ENCODE data around the gene NCAM1. TPM values are rescaled to one million over a fixed set of nuclear protein-coding genes. Genes with fewer than 3 reads are reported as not detected.
A peak's percentile ranks its signal among the peaks of the same experiment; 100 is the strongest.

Gene NCAM1
- total RNA-seq, 1 donor from 2014 or later, result not detected

- intact Hi-C loops (cut with micrococcal nuclease), result no loop called here
Observed at GRCh38 chr11:112949781-112950575, 11.2 kb upstream of the NCAM1 start.

GRCh38 chr11:112958670-112959069 is 2.5 kb upstream of the NCAM1 start:
- Mint-ChIP-seq H3K36me3 (ENCODE audit: low read depth) (peaks cover 4% of the 10 kb centered on the region), H3K27ac (no peak overlapping the region), H3K9me3 (no peaks in the 10 kb centered on the region), H3K4me1 (ENCODE audit: low read depth) (peaks cover 19% of the 10 kb centered on the region), H3K4me3 (no peak overlapping the region), H3K27me3 (ENCODE audit: insufficient read depth) (peaks cover 52% of the 10 kb centered on the region)
- intact Hi-C loops (cut with micrococcal nuclease), result no loop called here
- DNase-seq (ENCODE audit: low spot score), result no peak

More at GRCh38 chr11:112949781-112950575, 11.2 kb upstream of the NCAM1 start:
- peaks cover 7% of the 10 kb centered on the region for H3K27me3 Mint-ChIP-seq (ENCODE audit: insufficient read depth)
- H3K36me3 Mint-ChIP-seq (ENCODE audit: low read depth), result no peaks in the 10 kb centered on the region
- H3K4me1 Mint-ChIP-seq (ENCODE audit: low read depth), result no peaks in the 10 kb centered on the region
- no peak for DNase-seq (ENCODE audit: low spot score)
- H3K9me3 Mint-ChIP-seq, result no peaks in the 10 kb centered on the region
- H3K27ac Mint-ChIP-seq, result no peak overlapping the region
- H3K4me3 Mint-ChIP-seq, result no peak overlapping the region

DNA sequence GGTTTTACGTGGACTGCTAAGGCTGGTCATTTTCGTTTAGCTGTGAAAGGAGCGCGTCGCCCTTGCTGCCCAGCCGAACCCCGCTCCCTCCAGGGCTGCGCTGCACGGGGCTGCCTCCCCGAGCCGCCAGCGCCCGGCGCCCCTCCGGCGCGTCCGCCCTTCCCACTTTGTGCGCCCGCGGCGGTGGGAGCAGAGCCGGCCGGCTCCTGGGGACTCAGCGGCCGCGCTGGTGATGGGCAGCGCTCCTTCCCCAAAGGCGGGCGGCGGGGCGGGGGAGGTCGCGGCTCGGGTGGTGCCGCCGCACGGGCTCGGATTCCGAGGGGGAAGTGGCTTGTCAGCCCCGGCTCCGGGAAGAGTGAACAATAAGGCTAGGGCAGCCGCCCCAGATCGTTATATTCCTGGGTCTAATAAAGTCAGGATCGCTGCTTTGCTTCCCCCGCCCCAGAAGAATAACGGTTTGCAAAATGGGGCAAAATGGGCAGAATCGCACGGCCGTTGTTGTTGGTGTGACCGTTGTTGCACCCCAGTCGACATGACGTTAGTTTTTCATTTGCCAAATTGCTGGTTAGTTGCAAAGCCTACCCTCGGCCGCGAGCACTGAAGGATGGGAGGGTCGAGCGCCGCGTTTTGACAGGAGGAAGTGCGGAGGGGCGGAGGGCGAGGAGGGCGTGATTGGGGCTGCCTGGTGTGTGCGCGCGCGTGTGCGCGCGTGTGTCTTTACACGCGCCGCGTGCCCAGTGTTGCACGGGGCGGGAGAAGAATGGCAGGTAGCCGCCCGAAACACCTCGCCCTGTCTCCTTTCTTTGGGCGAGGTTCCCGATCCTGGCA is 745 bp downstream of the NCAM1 start:
- intact Hi-C loops (cut with micrococcal nuclease), result loop anchor here (5.0 kb wide), 1 partner anchor 325 kb away; no protein-coding TSS in a partner anchor
- peaks cover 69% of the 10 kb centered on the region for H3K27me3 Mint-ChIP-seq (ENCODE audit: insufficient read depth)
- H3K9me3 Mint-ChIP-seq, result no peaks in the 10 kb centered on the region
- DNase-seq (ENCODE audit: low spot score), result no peak
- H3K36me3 Mint-ChIP-seq (ENCODE audit: low read depth), result peaks cover 4% of the 10 kb centered on the region
- peaks cover 19% of the 10 kb centered on the region for H3K4me1 Mint-ChIP-seq (ENCODE audit: low read depth)
- H3K4me3 Mint-ChIP-seq, result peak overlapping the region; percentile 82
- no peak overlapping the region for H3K27ac Mint-ChIP-seq

DNA sequence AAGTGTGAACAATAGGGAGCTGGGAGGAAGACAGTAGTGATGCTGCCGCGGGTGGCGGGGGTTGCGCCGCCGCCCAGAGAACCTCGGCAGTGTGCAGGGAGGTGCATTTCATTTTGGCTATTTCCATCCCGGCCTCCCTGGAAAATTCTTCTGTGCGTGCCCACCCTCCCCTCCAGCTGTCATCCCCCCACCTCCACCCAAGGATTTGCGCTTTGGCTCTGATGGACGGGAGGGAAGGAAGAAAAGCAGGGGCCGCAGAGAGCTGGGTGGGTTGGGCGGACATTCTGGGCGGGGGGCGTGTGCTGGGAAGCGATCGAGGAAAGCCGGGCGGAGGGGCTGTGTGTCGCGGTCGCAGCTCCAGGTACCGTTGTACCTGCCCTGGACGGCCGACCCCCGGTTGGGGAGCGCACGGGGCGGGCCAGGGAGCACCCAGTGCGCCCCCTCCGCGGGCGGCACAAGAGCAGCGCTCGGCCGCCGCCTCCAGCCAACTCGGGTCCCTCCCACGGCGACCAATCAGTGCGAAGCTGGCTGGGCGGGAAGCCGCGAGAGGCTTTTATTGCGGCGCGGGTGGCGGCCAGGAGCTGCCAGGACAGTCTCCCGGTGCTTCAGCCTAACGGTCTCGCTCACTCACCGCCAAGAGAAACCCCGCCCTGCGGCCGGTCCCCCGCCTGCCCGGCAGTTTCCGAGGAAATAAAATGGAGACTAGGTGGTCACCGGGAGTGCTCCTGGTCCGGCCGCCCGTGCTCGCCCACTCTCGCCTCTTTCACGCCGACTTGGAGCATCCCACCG is 1.6 kb downstream of the NCAM1 start:
- intact Hi-C loops (cut with micrococcal nuclease), result loop anchor here (5.0 kb wide), 1 partner anchor 325 kb away; no protein-coding TSS in a partner anchor
- H3K9me3 Mint-ChIP-seq, result no peaks in the 10 kb centered on the region
- peaks cover 63% of the 10 kb centered on the region for H3K27me3 Mint-ChIP-seq (ENCODE audit: insufficient read depth)
- H3K27ac Mint-ChIP-seq, result no peak overlapping the region
- H3K36me3 Mint-ChIP-seq (ENCODE audit: low read depth), result peaks cover 4% of the 10 kb centered on the region
- peaks cover 19% of the 10 kb centered on the region for H3K4me1 Mint-ChIP-seq (ENCODE audit: low read depth)
- peak overlapping the region; percentile 82 for H3K4me3 Mint-ChIP-seq
- DNase-seq (ENCODE audit: low spot score), result no peak

- peaks cover 19% of the 10 kb centered on the region for H3K4me1 Mint-ChIP-seq (ENCODE audit: low read depth)
- H3K27ac Mint-ChIP-seq, result no peak overlapping the region
- H3K4me3 Mint-ChIP-seq, result no peak overlapping the region
- intact Hi-C loops (cut with micrococcal nuclease), result loop anchor here (5.0 kb wide), 1 partner anchor 324 kb away; no protein-coding TSS in a partner anchor
- H3K27me3 Mint-ChIP-seq (ENCODE audit: insufficient read depth), result peaks cover 56% of the 10 kb centered on the region
- H3K36me3 Mint-ChIP-seq (ENCODE audit: low read depth), result peaks cover 4% of the 10 kb centered on the region
- no peaks in the 10 kb centered on the region for H3K9me3 Mint-ChIP-seq
- DNase-seq (ENCODE audit: low spot score), result no peak
Observed at GRCh38 chr11:112963368-112963955, 2.2 kb downstream of the NCAM1 start.

DNA sequence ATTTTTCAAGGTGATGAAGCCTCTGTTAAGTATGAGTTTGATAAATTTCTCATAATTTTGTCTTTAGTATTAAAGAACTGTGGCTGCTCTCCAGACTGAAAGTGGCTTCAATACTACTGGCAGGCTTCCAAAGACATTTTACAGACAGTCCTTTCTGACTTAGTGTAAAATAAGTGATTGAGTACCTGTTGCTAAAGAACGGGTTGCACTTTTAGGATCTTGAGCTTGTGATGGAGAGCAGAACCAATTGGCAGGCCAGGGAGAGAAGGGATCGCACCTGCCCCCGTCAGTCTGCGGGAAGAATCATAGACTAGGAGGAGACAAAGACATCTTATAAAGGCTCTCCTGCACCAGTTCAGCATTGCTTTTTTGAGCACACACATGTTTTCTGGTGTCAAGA is 4.4 kb downstream of the NCAM1 start:
- no peak overlapping the region for H3K27ac Mint-ChIP-seq
- intact Hi-C loops (cut with micrococcal nuclease), result no loop called here
- peaks cover 45% of the 10 kb centered on the region for H3K27me3 Mint-ChIP-seq (ENCODE audit: insufficient read depth)
- no peaks in the 10 kb centered on the region for H3K9me3 Mint-ChIP-seq
- H3K36me3 Mint-ChIP-seq (ENCODE audit: low read depth), result peaks cover 4% of the 10 kb centered on the region
- H3K4me3 Mint-ChIP-seq, result no peak overlapping the region
- no peak for DNase-seq (ENCODE audit: low spot score)
- peaks cover 18% of the 10 kb centered on the region for H3K4me1 Mint-ChIP-seq (ENCODE audit: low read depth)

DNA sequence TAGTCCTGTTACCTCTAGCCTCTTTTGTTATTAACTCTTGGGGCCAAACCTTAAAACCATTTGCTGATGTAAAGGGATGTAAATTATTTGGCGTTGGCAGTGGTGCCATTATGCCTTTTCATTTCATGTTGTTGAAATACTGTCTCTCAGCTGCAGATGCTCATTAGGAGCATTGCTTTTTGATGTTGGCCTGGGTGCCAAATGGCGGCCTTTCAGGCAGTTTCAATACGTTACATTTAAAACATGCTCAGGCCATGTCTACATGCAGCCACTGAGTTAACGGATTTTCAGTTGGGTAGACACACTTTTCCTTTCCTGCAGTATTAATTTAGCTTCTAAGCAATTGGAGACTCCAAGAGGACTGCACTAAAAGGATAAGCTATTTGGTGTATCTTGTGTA is 5.3 kb downstream of the NCAM1 start:
- Mint-ChIP-seq H3K27me3 (ENCODE audit: insufficient read depth) (peaks cover 36% of the 10 kb centered on the region), H3K9me3 (no peaks in the 10 kb centered on the region), H3K36me3 (ENCODE audit: low read depth) (peaks cover 1% of the 10 kb centered on the region), H3K4me1 (ENCODE audit: low read depth) (peaks cover 9% of the 10 kb centered on the region), H3K4me3 (no peak overlapping the region), H3K27ac (no peak overlapping the region)
- no peak for DNase-seq (ENCODE audit: low spot score)
- intact Hi-C loops (cut with micrococcal nuclease), result no loop called here

DNA sequence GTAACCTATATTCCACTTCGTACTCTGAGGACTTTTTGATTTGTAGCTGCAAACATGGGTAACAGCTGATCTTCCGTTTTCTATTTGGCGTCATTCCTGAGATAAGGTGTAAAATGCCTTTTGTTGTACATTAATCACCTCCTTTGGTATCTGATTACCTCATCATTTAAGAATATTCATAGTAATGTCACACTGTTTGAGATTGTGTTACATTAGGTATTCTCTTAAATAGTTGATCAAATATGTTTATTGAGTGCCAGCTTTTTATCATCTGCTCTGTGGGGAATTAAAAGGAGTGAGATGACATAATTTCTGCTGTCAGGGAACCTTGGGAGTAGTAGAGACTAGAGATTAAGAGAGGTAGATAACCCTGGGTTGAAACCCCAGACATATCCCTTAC is 5.9 kb downstream of the NCAM1 start:
- intact Hi-C loops (cut with micrococcal nuclease), result no loop called here
- H3K27ac Mint-ChIP-seq, result no peak overlapping the region
- peaks cover 34% of the 10 kb centered on the region for H3K27me3 Mint-ChIP-seq (ENCODE audit: insufficient read depth)
- H3K4me1 Mint-ChIP-seq (ENCODE audit: low read depth), result peaks cover 6% of the 10 kb centered on the region
- no peaks in the 10 kb centered on the region for H3K9me3 Mint-ChIP-seq
- no peak overlapping the region for H3K4me3 Mint-ChIP-seq
- no peak for DNase-seq (ENCODE audit: low spot score)
- peaks cover 1% of the 10 kb centered on the region for H3K36me3 Mint-ChIP-seq (ENCODE audit: low read depth)

- no peak overlapping the region for H3K27ac Mint-ChIP-seq
Observed at GRCh38 chr11:112968941-112969713, 7.9 kb downstream of the NCAM1 start.

DNA sequence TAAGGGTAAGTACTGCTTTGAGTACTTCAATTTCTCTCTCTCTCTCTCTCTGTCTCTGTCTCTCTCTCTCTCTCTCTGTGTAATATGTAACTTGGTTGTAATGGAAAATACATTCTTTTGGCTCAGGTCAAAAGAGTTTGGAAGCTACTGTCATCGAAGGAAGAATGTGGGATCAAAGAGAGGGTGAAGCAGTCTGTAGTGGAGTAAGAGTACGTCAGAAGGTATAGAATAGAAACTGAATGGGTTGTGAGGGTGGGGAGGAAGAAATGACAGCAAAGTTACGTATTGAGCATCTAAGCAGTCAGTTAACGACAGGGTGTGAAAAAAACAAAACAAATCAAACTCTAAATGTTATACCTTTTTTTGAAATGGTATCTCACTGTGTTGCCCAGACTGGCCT is 10.0 kb downstream of the NCAM1 start:
- Mint-ChIP-seq H3K27ac (no peak overlapping the region), H3K4me1 (ENCODE audit: low read depth) (no peaks in the 10 kb centered on the region), H3K9me3 (no peaks in the 10 kb centered on the region), H3K27me3 (ENCODE audit: insufficient read depth) (peaks cover 11% of the 10 kb centered on the region), H3K36me3 (ENCODE audit: low read depth) (no peaks in the 10 kb centered on the region), H3K4me3 (no peak overlapping the region)
- intact Hi-C loops (cut with micrococcal nuclease), result no loop called here
- no peak for DNase-seq (ENCODE audit: low spot score)

More at GRCh38 chr11:112968941-112969713, 7.9 kb downstream of the NCAM1 start:
- peaks cover 23% of the 10 kb centered on the region for H3K27me3 Mint-ChIP-seq (ENCODE audit: insufficient read depth)
- H3K36me3 Mint-ChIP-seq (ENCODE audit: low read depth), result no peaks in the 10 kb centered on the region
- H3K4me3 Mint-ChIP-seq, result no peak overlapping the region
- intact Hi-C loops (cut with micrococcal nuclease), result no loop called here
- H3K4me1 Mint-ChIP-seq (ENCODE audit: low read depth), result no peaks in the 10 kb centered on the region
- no peak for DNase-seq (ENCODE audit: low spot score)
- H3K9me3 Mint-ChIP-seq, result no peaks in the 10 kb centered on the region

DNA sequence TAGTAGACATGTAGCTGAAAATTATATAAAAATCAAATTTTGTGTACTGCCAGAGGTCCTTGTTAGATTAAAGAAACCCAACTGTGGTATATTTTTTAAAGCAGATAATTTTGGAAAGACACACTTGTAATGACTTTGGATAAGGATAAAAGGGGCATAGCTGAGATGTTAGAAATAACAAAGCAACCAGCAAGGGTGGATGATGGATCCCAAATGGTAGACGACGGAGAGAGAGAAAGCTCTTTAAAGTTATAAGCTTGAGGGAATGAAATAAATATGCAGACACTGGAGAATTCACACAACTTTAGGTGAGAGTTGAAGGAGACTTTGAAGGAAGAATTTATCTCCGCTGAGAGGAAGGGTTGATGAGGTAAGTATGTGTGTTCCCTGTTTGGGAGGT is 10.6 kb downstream of the NCAM1 start:
- Mint-ChIP-seq H3K27ac (no peak overlapping the region), H3K4me3 (no peak overlapping the region), H3K9me3 (no peaks in the 10 kb centered on the region), H3K36me3 (ENCODE audit: low read depth) (no peaks in the 10 kb centered on the region), H3K4me1 (ENCODE audit: low read depth) (no peaks in the 10 kb centered on the region), H3K27me3 (ENCODE audit: insufficient read depth) (peaks cover 11% of the 10 kb centered on the region)
- intact Hi-C loops (cut with micrococcal nuclease), result no loop called here
- no peak for DNase-seq (ENCODE audit: low spot score)

Data from activated T-helper 1 cell treated with anti-CD3 and anti-CD28 coated beads, Interleukin-12 subunit alpha, Interleukin-12 subunit beta, Interleukin-2, Interleukin-4 antibody, amounts not matched to agents 30 ng/mL and 10 ng/mL and 1 ng/mL, durations not matched to agents 14 hours and 24 hours and 36 hours (primary cell).